IMR-90 (cell line): ENCODE data around the gene PLCL2. TPM values are rescaled to one million over a fixed set of nuclear protein-coding genes. Genes with fewer than 3 reads are reported as not detected.

Experiments
- ATAC-seq: fragments of 200-7000 bp; cut with Tn5 transposase; 2 replicates; pipeline ENCODE4 v1.9.1; 2020; ENCODE audit warnings: low read depth, mild to moderate bottlenecking, moderate library complexity
- BruUV-seq: library from RNA; stranded (reverse); fragments of 400-500 nt; replicated peaks from 2 replicates; lab custom pipeline; 2021; lab: Mats Ljungman, UMichigan
- CTCF ChIA-PET: fragments of 300-600 bp; formaldehyde crosslinking; extraction: SDS; loops from one replicate; lab custom pipeline; 2021; ENCODE audit warnings: antibody characterized with exemption; lab: Yijun Ruan, JAX
- POLR2A ChIA-PET: fragments of 300-600 bp; sonication (Branson Sonifier 250); formaldehyde crosslinking; loops from one replicate; lab custom pipeline; 2022; ENCODE audit warnings: antibody characterized with exemption; ENCODE audit not compliant: unreplicated experiment; lab: Charles Lee
- DNase-seq: peaks from one replicate; pipeline ENCODE4 v3.0.0; 2013
- H2AFZ ChIP-seq: replicated peaks from 2 replicates; pipeline ENCODE3; 2013; ENCODE audit warnings: low read length, mild to moderate bottlenecking; ENCODE audit not compliant: poor library complexity
- H2AK5ac ChIP-seq: 2 replicates; pipeline ENCODE4 v1.6.1; 2013; ENCODE audit warnings: low read depth, low read length, inconsistent platforms
- H2AK9ac ChIP-seq: replicated peaks from 2 replicates; pipeline ENCODE3; 2013; ENCODE audit warnings: mild to moderate bottlenecking, low read depth, low read length, moderate library complexity; ENCODE audit not compliant: poor library complexity
- H2BK120ac ChIP-seq: 2 replicates; pipeline ENCODE4 v1.6.1; 2013; ENCODE audit warnings: low read depth, low read length, inconsistent platforms
- H2BK15ac ChIP-seq: 3 replicates; pipeline ENCODE4 v1.6.1; 2013; ENCODE audit warnings: low read depth, low read length, inconsistent platforms
- H2BK20ac ChIP-seq: 2 replicates; pipeline ENCODE4 v1.6.1; 2013; ENCODE audit warnings: low read depth, mild to moderate bottlenecking, inconsistent platforms, low read length, moderate library complexity
- H2BK5ac ChIP-seq: 2 replicates; pipeline ENCODE4 v1.6.1; 2013; ENCODE audit warnings: mild to moderate bottlenecking, low read depth, low read length, inconsistent platforms; ENCODE audit not compliant: poor library complexity, severe bottlenecking
- H3K14ac ChIP-seq: replicated peaks from 2 replicates; pipeline ENCODE4 v1.6.1; 2013; ENCODE audit warnings: low read depth, low read length, inconsistent platforms
- H3K18ac ChIP-seq: 2 replicates; pipeline ENCODE4 v1.6.1; 2013; ENCODE audit warnings: low read depth, low read length, control low read depth
- H3K23ac ChIP-seq: 2 replicates; pipeline ENCODE4 v1.6.1; 2013; ENCODE audit warnings: low read depth, low read length, inconsistent platforms
- H3K27ac ChIP-seq: 2 replicates; pipeline ENCODE4 v1.5.1; 2013; ENCODE audit warnings: mild to moderate bottlenecking, control low read depth, low read length; ENCODE audit not compliant: insufficient read depth
- H3K27me3 ChIP-seq: 2 replicates; pipeline ENCODE4 v1.6.1; 2013; ENCODE audit warnings: low read length; ENCODE audit not compliant: control insufficient read depth, insufficient read depth
- H3K36me3 ChIP-seq: 2 replicates; pipeline ENCODE4 v1.6.1; 2013; ENCODE audit warnings: low read length, mixed read lengths; ENCODE audit not compliant: control insufficient read depth, insufficient read depth
- H3K4ac ChIP-seq: 2 replicates; pipeline ENCODE4 v1.6.1; 2013; ENCODE audit warnings: low read depth, low read length, inconsistent platforms
- H3K4me1 ChIP-seq: 2 replicates; pipeline ENCODE4 v1.6.1; 2013; ENCODE audit warnings: low read length, mixed read lengths; ENCODE audit not compliant: control insufficient read depth, insufficient read depth
- H3K4me2 ChIP-seq: 2 replicates; pipeline ENCODE4 v1.6.1; 2013; ENCODE audit warnings: low read depth, mild to moderate bottlenecking, control low read depth, low read length, moderate library complexity
- H3K4me3 ChIP-seq: 2 replicates; pipeline ENCODE4 v1.5.1; 2013; ENCODE audit warnings: low read depth, mild to moderate bottlenecking, control low read depth, low read length, moderate library complexity; ENCODE audit not compliant: insufficient read depth
- H3K56ac ChIP-seq: 2 replicates; pipeline ENCODE4 v1.6.1; 2013; ENCODE audit warnings: low read length, inconsistent platforms; ENCODE audit not compliant: insufficient read depth; ENCODE audit errors: extremely low read depth
- H3K79me1 ChIP-seq, 2 experiments: 2 replicates each; pipeline ENCODE4 v1.6.1; 2013; ENCODE audit warnings: low read length in 2 of 2, inconsistent platforms in 1 of 2, low read depth in 1 of 2
- H3K9ac ChIP-seq: 2 replicates; pipeline ENCODE4 v1.6.1; 2013; ENCODE audit warnings: low read depth, low read length, control low read depth
- H3K9me1 ChIP-seq: 2 replicates; pipeline ENCODE4 v1.6.1; 2013; ENCODE audit warnings: low read length, inconsistent platforms; ENCODE audit not compliant: insufficient read depth
- H3K9me3 ChIP-seq: 2 replicates; pipeline ENCODE4 v1.6.1; 2013; ENCODE audit warnings: low read length; ENCODE audit not compliant: control insufficient read depth, insufficient read depth
- H4K20me1 ChIP-seq: 2 replicates; pipeline ENCODE4 v1.6.1; 2013; ENCODE audit warnings: low read length, inconsistent platforms; ENCODE audit not compliant: insufficient read depth
- H4K5ac ChIP-seq: 2 replicates; pipeline ENCODE4 v1.6.1; 2013; ENCODE audit warnings: mild to moderate bottlenecking, low read depth, low read length, control low read depth
- H4K8ac ChIP-seq, 2 experiments: 2 replicates each; pipeline ENCODE4 v1.6.1; 2013; ENCODE audit warnings: low read depth in 2 of 2, low read length in 2 of 2, control low read depth in 1 of 2, inconsistent platforms in 1 of 2
- H4K91ac ChIP-seq: 2 replicates; pipeline ENCODE4 v1.6.1; 2013; ENCODE audit warnings: low read depth, low read length, inconsistent platforms; ENCODE audit not compliant: insufficient read depth
- CEBPB ChIP-seq: IDR thresholded peaks from 2 replicates; pipeline ENCODE4 v1.6.1; 2012; ENCODE audit warnings: low read depth, low read length, improper control_type of control experiment
- CHD1 ChIP-seq: IDR thresholded peaks from 2 replicates; pipeline ENCODE4 v1.6.1; 2012; ENCODE audit warnings: low read depth, low read length, improper control_type of control experiment
- MXI1 ChIP-seq: IDR thresholded peaks from 2 replicates; pipeline ENCODE4 v1.6.1; 2012; ENCODE audit warnings: low read depth, mild to moderate bottlenecking, low read length, moderate library complexity, borderline replicate concordance
- NFE2L2 ChIP-seq: fragments of 150-350 bp; IDR thresholded peaks from 2 replicates; pipeline ENCODE4 v1.6.1; 2016; ENCODE audit warnings: low read depth, mild to moderate bottlenecking, low read length
- POLR2A ChIP-seq: IDR thresholded peaks from 2 replicates; pipeline ENCODE4 v1.6.1; 2012; ENCODE audit warnings: mild to moderate bottlenecking, low read depth, low read length
- RCOR1 ChIP-seq: IDR thresholded peaks from 2 replicates; pipeline ENCODE4 v1.6.1; 2012; ENCODE audit warnings: mild to moderate bottlenecking, low read length, improper control_type of control experiment; ENCODE audit not compliant: insufficient replicate concordance
- RFX5 ChIP-seq: IDR thresholded peaks from 2 replicates; pipeline ENCODE4 v1.8.0; 2012; ENCODE audit warnings: low read depth, mild to moderate bottlenecking, low read length, moderate library complexity
- WGBS, 2 experiments: methylation state at CpG; one replicate each; pipeline versions ENCODE4 v1.1.5 to v1.1.7; 2013; ENCODE audit warnings: missing lambda C conversion rate in 2 of 2; ENCODE audit not compliant: insufficient read length in 1 of 2; ENCODE audit errors: extremely low coverage in 2 of 2; 5-methylcytosine and 5-hydroxymethylcytosine counted together
- dilution Hi-C: fragments of 300-500 bp; cut with HindIII; formaldehyde crosslinking; loops from one replicate; pipeline ENCODE4 v1.14.3; 2018; ENCODE audit warnings: low sequenced_read_pairs; ENCODE audit not compliant: unreplicated experiment
- in situ Hi-C: fragments of 300-500 bp; cut with MboI; formaldehyde crosslinking; loops from 3 replicates; pipeline ENCODE4 v1.14.3; 2019; ENCODE audit warnings: low sequenced_read_pairs, inconsistent platforms, mixed read lengths
- intact Hi-C: fragments of 100-400 bp; cut with micrococcal nuclease; formaldehyde crosslinking; loops from 2 replicates; pipeline ENCODE4 v1.10.0; 2022
- polyA plus RNA-seq, 3 experiments: library from polyadenylated mRNA; depleted of rRNA; stranded (reverse); fragments of >200 nt; gene quantifications; 2 replicates each; pipeline ENCODE4 v1.2.3, GENCODE V29; 2012; ENCODE audit warnings: low replicate concordance in 1 of 3
- total RNA-seq: library from RNA; depleted of rRNA; stranded (reverse); fragments of >200 nt; gene quantifications from 2 replicates; pipeline ENCODE4 v1.2.3, GENCODE V29; 2012

PLCL2 gene
- total and polyA plus RNA-seq, 2 of the 4 experiments (the other 2 are of a cell fraction) = 0.92 to 3.8 TPM

DNA sequence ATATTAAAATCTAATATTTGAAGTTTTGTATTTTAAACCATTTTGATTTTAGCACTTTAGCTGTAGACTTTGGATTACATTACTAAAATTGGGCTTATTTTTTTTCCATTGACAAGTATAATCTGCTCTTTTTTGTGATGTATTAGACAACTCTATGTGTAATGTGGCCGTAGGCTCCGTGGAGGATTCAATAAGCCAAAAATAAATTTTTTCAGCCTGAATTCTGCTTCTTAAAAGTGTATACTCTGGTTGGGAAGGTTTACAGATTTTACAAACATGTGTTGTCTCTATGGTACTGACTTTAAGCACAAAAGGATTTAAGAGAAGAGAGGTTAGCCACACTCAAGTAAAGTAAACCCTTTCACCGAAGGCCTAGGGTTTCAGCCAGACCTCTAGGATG is 110.8 kb downstream of the PLCL2 start:
- POLR2A ChIA-PET = no interaction called here
- no peak overlapping the region for H2AK9ac ChIP-seq
- H4K91ac ChIP-seq = no peak overlapping the region
- no TSS peak for BruUV-seq
- no peak overlapping the region for H3K4ac ChIP-seq
- no peak overlapping the region for H3K9ac ChIP-seq
- no peak overlapping the region for H3K23ac ChIP-seq
- intact Hi-C loops = no loop called here
- no peak overlapping the region for H2BK20ac ChIP-seq
- no peak for TF ChIP-seq POLR2A
- TF ChIP-seq RFX5 = no peak
- TF ChIP-seq MXI1 = no peak
- TF ChIP-seq CHD1 = no peak
- TF ChIP-seq NFE2L2 = no peak
- no peak for TF ChIP-seq CEBPB
- no peak for TF ChIP-seq RCOR1
- no CpG with 5 or more reads among the region's 3 CpGs for WGBS, 2 experiments
- no peaks in the 10 kb centered on the region for H3K9me1 ChIP-seq
- H3K14ac ChIP-seq = no peak overlapping the region
- CTCF ChIA-PET = no interaction called here
- no peaks in the 10 kb centered on the region for H4K20me1 ChIP-seq
- H2AK5ac ChIP-seq = no peak overlapping the region
- H3K4me1 ChIP-seq = no peaks in the 10 kb centered on the region
- H3K9me3 ChIP-seq = no peaks in the 10 kb centered on the region
- H3K27me3 ChIP-seq = no peaks in the 10 kb centered on the region
- no peak overlapping the region for H3K4me3 ChIP-seq
- H3K36me3 ChIP-seq = no peaks in the 10 kb centered on the region
- H4K5ac ChIP-seq = no peak overlapping the region
- H3K79me1 ChIP-seq = no peaks in the 10 kb centered on the region
- H2BK5ac ChIP-seq = no peak overlapping the region
- no peak overlapping the region for H2BK120ac ChIP-seq
- H3K4me2 ChIP-seq = no peak overlapping the region
- H3K27ac ChIP-seq = no peak overlapping the region
- no peak overlapping the region for H3K56ac ChIP-seq
- dilution Hi-C loops = no loop called here
- H2BK15ac ChIP-seq = no peak overlapping the region
- no peak for ATAC-seq
- no peak overlapping the region for H4K8ac ChIP-seq
- H2AFZ ChIP-seq = no peak overlapping the region
- in situ Hi-C loops = no loop called here
- H3K18ac ChIP-seq = no peak overlapping the region
- DNase-seq = no peak
